Mesothelial cell of epicardium (in vitro differentiated cells): ENCODE measurements around the gene UGT1A10. TPM values are rescaled to one million over a fixed set of nuclear protein-coding genes. Genes with fewer than 3 reads are reported as not detected.

Source experiments
- DNase-seq, 2 experiments: peaks; one replicate each; pipeline ENCODE4 v3.0.0; 2021; ENCODE audit warnings: low spot score in 2 of 2; ENCODE audit not compliant: unreplicated experiment in 2 of 2
- H3K27ac Mint-ChIP-seq: 2 replicates; pipeline ENCODE4 v1.8.0; 2021; ENCODE audit warnings: mixed read lengths
- H3K27me3 Mint-ChIP-seq: 2 replicates; pipeline ENCODE4 v1.8.0; 2021; ENCODE audit warnings: low read depth, mixed read lengths
- H3K36me3 Mint-ChIP-seq: 2 replicates; pipeline ENCODE4 v1.8.0; 2021; ENCODE audit warnings: mixed read lengths
- H3K4me1 Mint-ChIP-seq: 2 replicates; pipeline ENCODE4 v1.8.0; 2021; ENCODE audit warnings: mixed read lengths
- H3K4me3 Mint-ChIP-seq: 2 replicates; pipeline ENCODE4 v1.8.0; 2021; ENCODE audit warnings: mild to moderate bottlenecking, moderate library complexity, mixed read lengths
- H3K9me3 Mint-ChIP-seq: 2 replicates; pipeline ENCODE4 v1.8.0; 2021; ENCODE audit warnings: mixed read lengths
- CTCF ChIP-seq: fragments of 200-600 bp; sonication (generic); IDR thresholded peaks from one replicate; pipeline ENCODE4 v1.5.0; 2021; ENCODE audit warnings: antibody characterized with exemption; ENCODE audit not compliant: unreplicated experiment
- total RNA-seq: library from RNA; stranded (reverse); gene quantifications from 3 replicates; pipeline ENCODE4 v1.2.1, GENCODE V29; 2021

The UGT1A10 gene
- total RNA-seq, 1 donor from 2014 or later: not detected

DNA sequence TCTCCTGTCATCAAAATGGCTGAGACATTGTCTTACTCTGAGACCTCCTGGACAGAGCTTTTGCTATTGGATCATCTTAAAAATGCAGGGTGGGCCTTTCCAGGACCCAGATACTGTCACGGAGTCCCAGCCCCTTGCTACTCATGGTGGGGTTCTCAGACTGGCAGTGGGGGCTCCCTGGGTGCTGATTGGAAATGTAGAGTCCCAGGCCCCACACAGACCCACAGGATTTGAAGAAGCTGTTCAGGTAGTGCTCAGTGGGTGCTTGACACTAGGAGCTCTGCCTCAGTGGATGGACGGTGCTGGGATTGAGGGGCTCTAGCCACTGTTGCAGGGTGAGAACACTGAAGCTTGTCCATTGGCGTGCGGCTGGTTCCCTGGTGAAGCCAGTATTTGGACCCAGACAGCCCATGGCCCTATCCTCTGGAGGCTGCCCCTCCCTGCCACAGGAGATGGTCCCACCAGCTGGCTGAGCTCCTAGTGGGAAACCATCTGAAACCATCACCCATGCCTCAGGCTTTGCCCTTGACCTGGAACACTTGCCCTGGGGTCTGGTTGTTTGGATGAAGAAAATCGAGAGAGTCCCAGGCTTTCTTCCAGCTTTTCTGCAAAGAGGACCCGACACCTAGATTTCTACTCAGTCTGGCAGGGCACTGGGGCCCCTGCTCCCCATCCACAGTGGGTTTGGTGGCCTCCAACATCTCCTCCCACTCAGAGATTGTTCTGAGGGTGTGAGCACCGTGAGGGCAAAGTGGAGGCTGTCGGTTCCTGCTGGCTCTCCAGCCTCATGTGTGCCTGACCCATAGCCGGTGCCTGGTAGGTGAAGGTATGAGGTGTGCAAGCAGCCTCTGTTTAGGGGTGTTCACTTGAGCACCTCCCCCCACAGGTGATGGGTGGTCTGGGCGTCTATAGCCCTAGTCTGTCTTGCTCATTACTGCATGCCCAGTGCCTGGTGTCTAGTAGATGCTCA is 172.0 kb downstream of the UGT1A10 start:
- DNase-seq: peak in 1 of 2 experiments; percentile 21

DNA sequence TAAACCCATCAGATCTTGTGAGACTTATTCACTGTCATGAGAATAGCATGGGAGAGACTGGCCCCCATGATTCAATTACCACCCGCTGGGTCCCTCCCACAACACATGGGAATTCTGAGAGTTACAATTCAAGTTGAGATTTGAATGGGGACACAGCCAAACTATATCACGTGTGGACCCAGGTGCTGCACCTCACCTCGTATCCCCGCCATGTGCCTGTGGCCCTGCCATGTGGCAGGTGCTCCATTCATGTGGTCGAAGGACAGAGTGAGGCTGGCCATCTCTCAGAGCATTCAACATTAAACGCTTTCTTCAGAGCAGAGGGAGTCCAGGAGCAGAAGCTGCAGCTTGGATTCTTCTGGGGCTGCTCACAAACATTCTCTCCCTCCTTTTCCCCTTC is 174.1 kb downstream of the UGT1A10 start:
- Mint-ChIP-seq H3K27me3 (peaks cover 39% of the 10 kb centered on the region), H3K36me3 (peaks cover 3% of the 10 kb centered on the region), H3K9me3 (peaks cover 3% of the 10 kb centered on the region), H3K4me1 (no peaks in the 10 kb centered on the region), H3K27ac (no peak overlapping the region), H3K4me3 (no peak overlapping the region)
- no peak for TF ChIP-seq CTCF
- DNase-seq: no peak

More for the DNA sequence above, 172.0 kb downstream of the UGT1A10 start:
- no peaks in the 10 kb centered on the region for H3K36me3 Mint-ChIP-seq
- no peaks in the 10 kb centered on the region for H3K9me3 Mint-ChIP-seq
- no peak for TF ChIP-seq CTCF
- H3K27me3 Mint-ChIP-seq: peaks cover 59% of the 10 kb centered on the region
- no peaks in the 10 kb centered on the region for H3K4me1 Mint-ChIP-seq
- no peak overlapping the region for H3K4me3 Mint-ChIP-seq
- no peak overlapping the region for H3K27ac Mint-ChIP-seq

DNA sequence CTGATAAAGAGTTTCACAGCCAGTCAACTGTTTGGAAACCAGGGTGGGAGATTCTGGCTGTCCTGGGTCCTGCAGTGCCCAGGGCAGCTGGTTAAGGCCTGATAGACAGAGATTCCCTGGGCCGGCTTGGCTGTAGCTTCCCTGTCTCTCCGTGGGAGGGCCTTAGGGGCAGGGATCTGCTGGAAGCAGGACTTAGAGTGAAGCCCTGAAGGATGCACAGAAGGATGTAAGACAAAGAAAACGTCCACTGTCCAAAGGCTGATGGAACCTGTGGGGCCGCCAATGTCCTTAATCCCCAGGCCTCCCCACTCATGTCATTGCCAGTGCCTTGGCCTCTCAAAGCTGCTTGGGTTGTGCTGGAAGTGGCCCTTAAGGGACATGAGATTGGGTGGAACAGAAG is 174.8 kb downstream of the UGT1A10 start:
- TF ChIP-seq CTCF: no peak
- Mint-ChIP-seq H3K4me1 (peaks cover 3% of the 10 kb centered on the region), H3K4me3 (no peak overlapping the region), H3K27me3 (peaks cover 34% of the 10 kb centered on the region), H3K27ac (no peak overlapping the region), H3K9me3 (peaks cover 10% of the 10 kb centered on the region), H3K36me3 (peaks cover 3% of the 10 kb centered on the region)
- DNase-seq: peak in 1 of 2 experiments; percentile 17

- peaks cover 10% of the 10 kb centered on the region for H3K4me1 Mint-ChIP-seq
- peaks cover 15% of the 10 kb centered on the region for H3K9me3 Mint-ChIP-seq
- peaks cover 31% of the 10 kb centered on the region for H3K27me3 Mint-ChIP-seq
- peak; percentile 7 to 30 for DNase-seq
- peaks cover 3% of the 10 kb centered on the region for H3K36me3 Mint-ChIP-seq
- no peak overlapping the region for H3K4me3 Mint-ChIP-seq
- no peak overlapping the region for H3K27ac Mint-ChIP-seq
- TF ChIP-seq CTCF: no peak
Observed at GRCh38 chr2:233811732-233812131, 175.5 kb downstream of the UGT1A10 start.

DNA sequence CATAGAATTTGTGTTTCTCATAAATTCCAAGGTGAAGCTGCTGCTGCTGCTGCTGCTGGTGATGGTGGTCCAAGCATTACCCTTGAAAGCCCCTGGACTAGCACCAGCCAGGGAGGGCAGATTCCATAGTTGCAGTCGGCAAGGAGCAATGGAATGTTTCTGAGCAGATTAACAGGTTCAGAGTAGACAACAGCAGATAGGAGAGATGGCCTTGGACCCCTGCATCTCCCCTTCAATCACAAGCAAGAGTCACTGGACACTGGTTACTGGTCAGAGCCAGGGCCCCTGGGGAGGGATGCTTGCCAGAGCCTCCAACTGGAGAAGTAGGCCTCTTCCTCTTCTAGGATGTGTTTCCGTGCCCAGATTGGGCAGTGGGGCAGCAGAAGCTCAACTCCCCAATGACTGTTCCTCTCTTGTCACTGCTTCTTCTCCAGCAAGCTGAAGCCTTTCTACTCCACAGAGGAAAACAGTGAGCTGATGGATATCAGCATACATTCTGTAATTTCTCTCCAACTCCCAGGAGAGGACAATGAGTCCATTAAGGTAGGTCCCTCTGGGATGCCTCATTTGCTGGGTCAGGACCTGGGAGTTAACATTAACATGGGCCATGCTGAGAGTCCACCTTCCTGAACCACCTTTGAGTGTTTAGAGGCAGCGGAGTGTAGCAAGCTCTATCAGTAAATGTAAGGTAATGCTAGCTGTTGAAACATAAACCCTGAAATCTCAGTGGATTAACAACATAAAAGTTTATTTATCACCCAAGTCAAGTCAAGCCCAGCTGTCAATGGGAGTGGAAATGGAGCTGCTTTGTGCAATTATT is 177.2 kb downstream of the UGT1A10 start:
- TF ChIP-seq CTCF: no peak
- peaks cover 15% of the 10 kb centered on the region for H3K9me3 Mint-ChIP-seq
- H3K27ac Mint-ChIP-seq: no peak overlapping the region
- peaks cover 18% of the 10 kb centered on the region for H3K4me1 Mint-ChIP-seq
- peaks cover 27% of the 10 kb centered on the region for H3K27me3 Mint-ChIP-seq
- peaks cover 3% of the 10 kb centered on the region for H3K36me3 Mint-ChIP-seq
- DNase-seq: no peak
- H3K4me3 Mint-ChIP-seq: no peak overlapping the region
